Measurements from ENCODE around the gene MUCL3. TPM values are rescaled to one million over a fixed set of nuclear protein-coding genes. Genes with fewer than 3 reads are reported as not detected.

The MUCL3 gene
- total RNA-seq, 1 experiment from 2014 or later = 0.15 TPM

- no peak overlapping the region for H3K4me2 ChIP-seq (ENCODE audit: low read length)
- no peaks in the 10 kb centered on the region for H4K20me1 ChIP-seq (ENCODE audit: insufficient read depth)
- H3K4me1 ChIP-seq (ENCODE audit: control insufficient read depth in 1 of 2, insufficient read depth in 2 of 2, low read length in 2 of 2) = no peaks in the 10 kb centered on the region
- DNase-seq (ENCODE audit: low read depth, low spot score) (no peak), ATAC-seq (no peak)
- H3K27me3 ChIP-seq (ENCODE audit: insufficient read depth, low read length) = no peaks in the 10 kb centered on the region
- H3K9me3 ChIP-seq (ENCODE audit: control insufficient read depth in 1 of 2, insufficient read depth in 1 of 2, low read depth in 1 of 2, low read length in 2 of 2) = no peaks in the 10 kb centered on the region
- BruUV-seq (replicated peaks) = no TSS peak
- no peak overlapping the region for H3K27ac ChIP-seq (ENCODE audit: low read depth, low read length)
- RAD21 ChIA-PET (ENCODE audit: low non-redundant PET in 1 of 2, low total read pairs in 2 of 2, uncharacterized antibody in 2 of 2, unreplicated experiment in 2 of 2) = no interaction called here
- H3K4me3 ChIP-seq (replicated peaks in 1 of 2; ENCODE audit: low read depth in 1 of 2, low read length in 2 of 2) = no peak overlapping the region
- H2AFZ ChIP-seq (ENCODE audit: low read depth, low read length, poor library complexity, severe bottlenecking) = no peak overlapping the region
- H3K79me2 ChIP-seq (ENCODE audit: insufficient read depth, low read length) = no peaks in the 10 kb centered on the region
- H3K36me3 ChIP-seq (ENCODE audit: control insufficient read depth in 1 of 2, insufficient read depth in 2 of 2, low read length in 2 of 2) = no peaks in the 10 kb centered on the region
- no peak for TF ChIP-seq FOSL1 (IDR thresholded peaks at IDR 0.05; ENCODE audit: low read depth)
- TF ChIP-seq EGR1 (IDR thresholded peaks at IDR 0.05; ENCODE audit: low read depth) = no peak
- no peak for TF ChIP-seq SRF (IDR thresholded peaks at IDR 0.05; ENCODE audit: low read depth)
- TF ChIP-seq RAD21 (IDR thresholded peaks at IDR 0.05; ENCODE audit: low read depth) = no peak
- TF ChIP-seq POLR2AphosphoS5 (IDR thresholded peaks at IDR 0.05; ENCODE audit: low read depth, low read length) = no peak
- TF ChIP-seq POLR2A (IDR thresholded peaks at IDR 0.05; ENCODE audit: borderline replicate concordance, extremely low read depth, insufficient read depth, insufficient read length) = no peak
- TF ChIP-seq SIN3A (IDR thresholded peaks at IDR 0.05; ENCODE audit: low read depth) = no peak
- no peak for TF ChIP-seq CTCF (IDR thresholded peaks at IDR 0.05 in 2 of 3, conservative IDR thresholded peaks at IDR 0.05 in 1 of 3; ENCODE audit: borderline replicate concordance in 1 of 3, insufficient read depth in 1 of 3, low read depth in 2 of 3, low read length in 2 of 3)
- TF ChIP-seq EZH2 (IDR thresholded peaks at IDR 0.05) = no peak
- TF ChIP-seq CEBPB (IDR thresholded peaks at IDR 0.05; ENCODE audit: low read depth) = no peak
- TF ChIP-seq ZNF274 (IDR thresholded peaks at IDR 0.05; ENCODE audit: low read depth, low read length) = no peak
- TF ChIP-seq EZH2phosphoT487 (IDR thresholded peaks at IDR 0.05; ENCODE audit: borderline replicate concordance) = no peak
- no peak for TF ChIP-seq ATF3 (IDR thresholded peaks at IDR 0.05)
- no peak for TF ChIP-seq ZFX (IDR thresholded peaks at IDR 0.05)
- CTCF ChIA-PET = no interaction called here
- intact Hi-C loops (cut with micrococcal nuclease) = no loop called here
- H3K9me2 ChIP-seq (ENCODE audit: insufficient read depth) = no peaks in the 10 kb centered on the region
- POLR2A ChIA-PET = no interaction called here
- no peak overlapping the region for H3K9ac ChIP-seq (ENCODE audit: low read length)
Observed at GRCh38 chr6:30991891-30992290, 51.1 kb downstream of the MUCL3 start.
